OCI-LY1 (cell line): ENCODE results near the gene TACSTD2.

Experiments
- H2AFZ ChIP-seq: fragments of 200-600 bp; sonication (generic), shearing (Covaris generic); 2 replicates; pipeline ENCODE4 v1.6.0; 2014; ENCODE audit warnings: antibody characterized with exemption, mild to moderate bottlenecking, low read length
- H3F3A ChIP-seq: fragments of 200-600 bp; sonication (generic), shearing (Covaris generic); 2 replicates; pipeline ENCODE4 v1.6.0; 2014; ENCODE audit warnings: mild to moderate bottlenecking, antibody characterized with exemption, low read length, moderate library complexity; ENCODE audit not compliant: insufficient read depth
- H3K27ac ChIP-seq: fragments of 200-600 bp; sonication (generic); 2 replicates; pipeline ENCODE4 v1.5.1; 2014; ENCODE audit warnings: low read length, mixed run types, mild to moderate bottlenecking, low read depth; ENCODE audit not compliant: poor library complexity, severe bottlenecking
- H3K27me3 ChIP-seq: fragments of 200-600 bp; sonication (generic); 2 replicates; pipeline ENCODE4 v1.6.0; 2014; ENCODE audit warnings: antibody characterized with exemption, mild to moderate bottlenecking, low read length, moderate library complexity; ENCODE audit not compliant: insufficient read depth
- H3K36me3 ChIP-seq: fragments of 200-600 bp; sonication (generic); 2 replicates; pipeline ENCODE4 v1.6.1; 2014; ENCODE audit warnings: mild to moderate bottlenecking, antibody characterized with exemption, low read length, moderate library complexity, mixed read lengths; ENCODE audit not compliant: insufficient read depth
- H3K4me1 ChIP-seq: fragments of 200-600 bp; sonication (generic); 2 replicates; pipeline ENCODE4 v1.5.1; 2014; ENCODE audit warnings: mild to moderate bottlenecking, low read length, moderate library complexity; ENCODE audit not compliant: insufficient read depth, severe bottlenecking
- H3K4me2 ChIP-seq: fragments of 200-600 bp; sonication (generic), shearing (Covaris generic); 2 replicates; pipeline ENCODE4 v1.6.1; 2014; ENCODE audit warnings: low read length
- H3K4me3 ChIP-seq: fragments of 200-600 bp; sonication (generic); 2 replicates; pipeline ENCODE4 v1.5.1; 2014; ENCODE audit warnings: low read length, low read depth, mild to moderate bottlenecking, mixed read lengths; ENCODE audit not compliant: poor library complexity, severe bottlenecking
- H3K79me2 ChIP-seq: fragments of 200-600 bp; shearing (Covaris generic); 2 replicates; pipeline ENCODE4 v1.6.1; 2016; ENCODE audit warnings: mixed run types, low read length, mixed read lengths; ENCODE audit not compliant: insufficient read depth
- H3K9ac ChIP-seq: fragments of 200-600 bp; sonication (generic), shearing (Covaris generic); 2 replicates; pipeline ENCODE4 v1.6.1; 2014; ENCODE audit warnings: mild to moderate bottlenecking, low read length, mixed read lengths
- H3K9me2 ChIP-seq: fragments of 200-600 bp; sonication (generic), shearing (Covaris generic); 2 replicates; pipeline ENCODE4 v1.6.1; 2014; ENCODE audit warnings: low read depth, mild to moderate bottlenecking, low read length, mixed read lengths
- H3K9me3 ChIP-seq: fragments of 200-600 bp; shearing (Covaris generic); 2 replicates; pipeline ENCODE4 v1.6.1; 2014; ENCODE audit warnings: low read length, mixed read lengths
- H4K20me1 ChIP-seq: fragments of 200-600 bp; sonication (generic), shearing (Covaris generic); 2 replicates; pipeline ENCODE4 v1.6.0; 2016; ENCODE audit warnings: mild to moderate bottlenecking, low read length; ENCODE audit not compliant: insufficient read depth
- EZH2 ChIP-seq: fragments of 200-600 bp; sonication (generic), shearing (Covaris generic); IDR thresholded peaks from 2 replicates; pipeline ENCODE4 v1.8.0; 2017; ENCODE audit warnings: borderline replicate concordance, mixed run types, mild to moderate bottlenecking, antibody characterized with exemption, low read length, moderate library complexity, mixed read lengths
- TF ChIP-seq, protein P1 (sequence below): fragments of 200-600 bp; sonication (generic), shearing (Covaris generic); IDR thresholded peaks from 2 replicates; pipeline ENCODE4 v1.5.1; 2017; ENCODE audit warnings: mild to moderate bottlenecking, antibody characterized with exemption, low read length, moderate library complexity, mixed read lengths

TACSTD2 gene

DNA sequence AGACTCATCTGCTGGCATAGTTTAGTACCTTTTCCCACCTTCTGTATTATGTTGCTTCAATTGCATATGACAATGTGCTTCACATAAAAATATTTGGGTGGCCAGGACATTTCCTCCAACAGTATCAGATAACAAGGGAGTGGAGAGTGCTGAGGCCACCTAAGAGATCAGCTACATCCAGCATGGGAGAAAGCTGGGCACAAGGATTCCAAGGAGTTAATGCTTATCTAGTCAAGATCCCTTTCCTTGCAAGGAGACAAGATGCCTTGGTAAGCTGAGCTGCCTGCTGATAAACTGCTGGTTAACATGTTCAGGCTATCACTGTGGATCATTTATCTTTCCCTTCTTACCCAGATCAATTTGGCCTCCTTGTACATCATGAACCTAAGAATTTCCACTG lies 5.4 kb downstream of the TACSTD2 start:
- Histone ChIP-seq H2AFZ (no peak overlapping the region), H3K4me1 (no peaks in the 10 kb centered on the region), H3K27ac (no peak overlapping the region), H3K4me2 (no peak overlapping the region), H3K9me3 (no peaks in the 10 kb centered on the region), H3K36me3 (no peaks in the 10 kb centered on the region), H3K9ac (no peak overlapping the region), H3K27me3 (no peaks in the 10 kb centered on the region), H3F3A (no peaks in the 10 kb centered on the region), H3K79me2 (no peaks in the 10 kb centered on the region), H3K4me3 (no peak overlapping the region), H3K9me2 (no peaks in the 10 kb centered on the region), H4K20me1 (no peaks in the 10 kb centered on the region)
- TF ChIP-seq EZH2: no peak
- TF ChIP-seq, protein P1, sequence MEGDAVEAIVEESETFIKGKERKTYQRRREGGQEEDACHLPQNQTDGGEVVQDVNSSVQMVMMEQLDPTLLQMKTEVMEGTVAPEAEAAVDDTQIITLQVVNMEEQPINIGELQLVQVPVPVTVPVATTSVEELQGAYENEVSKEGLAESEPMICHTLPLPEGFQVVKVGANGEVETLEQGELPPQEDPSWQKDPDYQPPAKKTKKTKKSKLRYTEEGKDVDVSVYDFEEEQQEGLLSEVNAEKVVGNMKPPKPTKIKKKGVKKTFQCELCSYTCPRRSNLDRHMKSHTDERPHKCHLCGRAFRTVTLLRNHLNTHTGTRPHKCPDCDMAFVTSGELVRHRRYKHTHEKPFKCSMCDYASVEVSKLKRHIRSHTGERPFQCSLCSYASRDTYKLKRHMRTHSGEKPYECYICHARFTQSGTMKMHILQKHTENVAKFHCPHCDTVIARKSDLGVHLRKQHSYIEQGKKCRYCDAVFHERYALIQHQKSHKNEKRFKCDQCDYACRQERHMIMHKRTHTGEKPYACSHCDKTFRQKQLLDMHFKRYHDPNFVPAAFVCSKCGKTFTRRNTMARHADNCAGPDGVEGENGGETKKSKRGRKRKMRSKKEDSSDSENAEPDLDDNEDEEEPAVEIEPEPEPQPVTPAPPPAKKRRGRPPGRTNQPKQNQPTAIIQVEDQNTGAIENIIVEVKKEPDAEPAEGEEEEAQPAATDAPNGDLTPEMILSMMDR: no peak

DNA sequence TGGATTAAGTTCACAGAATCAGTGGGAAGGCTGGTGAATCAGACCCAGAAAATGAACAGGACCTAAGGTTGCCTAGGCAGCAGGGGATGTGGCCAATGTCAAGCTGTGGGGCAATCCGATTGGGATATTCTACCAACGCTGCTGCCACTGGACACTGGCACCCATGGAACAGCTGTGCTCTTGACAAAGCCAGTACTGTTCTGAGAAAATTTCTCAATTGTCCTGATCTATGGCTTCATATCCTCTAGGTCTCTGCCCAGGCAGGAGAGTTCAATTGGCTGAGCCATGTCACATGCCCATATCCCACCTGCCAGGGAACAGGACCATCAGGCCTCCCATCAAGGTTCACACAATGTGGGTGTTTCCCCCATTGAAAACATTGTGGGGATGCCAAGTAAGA lies 6.2 kb downstream of the TACSTD2 start:
- Histone ChIP-seq H3K4me2 (no peak overlapping the region), H3K27me3 (no peaks in the 10 kb centered on the region), H2AFZ (no peak overlapping the region), H3K4me1 (no peaks in the 10 kb centered on the region), H3F3A (no peaks in the 10 kb centered on the region), H3K27ac (no peak overlapping the region), H3K4me3 (no peak overlapping the region), H4K20me1 (no peaks in the 10 kb centered on the region), H3K79me2 (no peaks in the 10 kb centered on the region), H3K9me3 (no peaks in the 10 kb centered on the region), H3K9me2 (no peaks in the 10 kb centered on the region), H3K9ac (no peak overlapping the region), H3K36me3 (no peaks in the 10 kb centered on the region)
- TF ChIP-seq EZH2: no peak
- TF ChIP-seq, protein P1: no peak

DNA sequence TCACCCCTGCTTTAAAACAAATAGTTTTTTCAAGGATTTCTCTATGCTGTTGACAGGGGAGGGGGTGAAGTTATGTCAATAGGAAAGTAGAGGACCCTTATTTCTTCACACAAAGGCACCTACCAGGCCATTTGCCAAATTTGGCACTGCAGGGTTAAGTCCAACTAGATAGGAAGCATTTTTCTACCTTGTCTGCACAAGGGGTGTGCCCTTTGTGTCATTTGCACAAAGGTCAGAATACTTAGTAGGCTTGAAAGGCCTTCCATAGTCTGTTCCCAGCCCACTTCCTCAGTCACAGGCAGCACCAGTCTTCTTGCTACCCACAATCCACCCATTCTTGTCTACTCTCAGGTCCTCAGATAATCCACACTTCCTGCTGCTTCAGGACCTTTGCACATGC lies 7.0 kb downstream of the TACSTD2 start:
- H3K27ac ChIP-seq: no peak overlapping the region
- no peaks in the 10 kb centered on the region for H3K4me1 ChIP-seq
- TF ChIP-seq, protein P1: no peak
- TF ChIP-seq EZH2: no peak
- H4K20me1 ChIP-seq: no peaks in the 10 kb centered on the region
- no peak overlapping the region for H3K4me2 ChIP-seq
- H2AFZ ChIP-seq: no peak overlapping the region
- no peak overlapping the region for H3K9ac ChIP-seq
- no peaks in the 10 kb centered on the region for H3F3A ChIP-seq
- no peaks in the 10 kb centered on the region for H3K27me3 ChIP-seq
- no peaks in the 10 kb centered on the region for H3K9me3 ChIP-seq
- H3K4me3 ChIP-seq: no peak overlapping the region
- no peaks in the 10 kb centered on the region for H3K79me2 ChIP-seq
- no peaks in the 10 kb centered on the region for H3K9me2 ChIP-seq
- H3K36me3 ChIP-seq: no peaks in the 10 kb centered on the region
